ENCODE results near the gene TYW1.
"Not testable (repeated sequence)": the region's sequence is repeated elsewhere in the genome, so short reads cannot be mapped to it uniquely, and the experiment has no call there.

Gene TYW1

GRCh38 chr7:67182956-67183750 lies 186.5 kb downstream of the TYW1 start:
- DNase-seq (ENCODE audit: insufficient read length, low spot score); FAIRE-seq: not testable (repeated sequence)

- not testable (repeated sequence) for DNase-seq (ENCODE audit: insufficient read length, low spot score); FAIRE-seq
Measured at GRCh38 chr7:67184912-67185659, 188.5 kb downstream of the TYW1 start.

- DNase-seq (ENCODE audit: insufficient read length, low spot score): not testable (repeated sequence)
- FAIRE-seq: peak; percentile 88
Measured at GRCh38 chr7:67185660-67186129, 189.1 kb downstream of the TYW1 start.

- FAIRE-seq; DNase-seq (ENCODE audit: insufficient read length, low spot score): not testable (repeated sequence)
Measured at GRCh38 chr7:67189160-67189559, 192.5 kb downstream of the TYW1 start.

- not testable (repeated sequence) for FAIRE-seq; DNase-seq (ENCODE audit: insufficient read length, low spot score)
Measured at GRCh38 chr7:67189801-67190465, 193.3 kb downstream of the TYW1 start.

- not testable (repeated sequence) for FAIRE-seq; DNase-seq (ENCODE audit: insufficient read length, low spot score)
Measured at GRCh38 chr7:67191002-67191720, 194.5 kb downstream of the TYW1 start.

- FAIRE-seq: not testable (repeated sequence)
Measured at GRCh38 chr7:67192123-67192702, 195.6 kb downstream of the TYW1 start.

GRCh38 chr7:67192889-67193613 lies 196.4 kb downstream of the TYW1 start:
- not testable (repeated sequence) for DNase-seq (ENCODE audit: insufficient read length, low spot score); FAIRE-seq

More at GRCh38 chr7:67192123-67192702, 195.6 kb downstream of the TYW1 start:
- not testable (repeated sequence) for DNase-seq (ENCODE audit: insufficient read length, low spot score)

GRCh38 chr7:67196176-67196575 lies 199.5 kb downstream of the TYW1 start:
- FAIRE-seq; DNase-seq (ENCODE audit: insufficient read length, low spot score): not testable (repeated sequence)

- not testable (repeated sequence) for FAIRE-seq
Measured at GRCh38 chr7:67198865-67199526, 202.4 kb downstream of the TYW1 start.

GRCh38 chr7:67205772-67206171 lies 209.1 kb downstream of the TYW1 start:
- not testable (repeated sequence) for DNase-seq (ENCODE audit: insufficient read length, low spot score)
- peak; percentile 35 for FAIRE-seq

More at GRCh38 chr7:67198865-67199526, 202.4 kb downstream of the TYW1 start:
- not testable (repeated sequence) for DNase-seq (ENCODE audit: insufficient read length, low spot score)

- no peak for FAIRE-seq
- no peak for DNase-seq (ENCODE audit: insufficient read length, low spot score)
Measured at GRCh38 chr7:67206452-67206851, 209.8 kb downstream of the TYW1 start.

- DNase-seq (ENCODE audit: insufficient read length, low spot score); FAIRE-seq: not testable (repeated sequence)
Measured at GRCh38 chr7:67208656-67209055, 212.0 kb downstream of the TYW1 start.

GRCh38 chr7:67209256-67209655 lies 212.6 kb downstream of the TYW1 start:
- DNase-seq (ENCODE audit: insufficient read length, low spot score): no peak
- no peak for FAIRE-seq

GRCh38 chr7:67210567-67210966 lies 213.9 kb downstream of the TYW1 start:
- FAIRE-seq: no peak

GRCh38 chr7:67211650-67212330 lies 215.2 kb downstream of the TYW1 start:
- not testable (repeated sequence) for FAIRE-seq; DNase-seq (ENCODE audit: insufficient read length, low spot score)

More at GRCh38 chr7:67210567-67210966, 213.9 kb downstream of the TYW1 start:
- DNase-seq (ENCODE audit: insufficient read length, low spot score): no peak

- FAIRE-seq; DNase-seq (ENCODE audit: insufficient read length, low spot score): not testable (repeated sequence)
Measured at GRCh38 chr7:67213038-67213437, 216.4 kb downstream of the TYW1 start.

- not testable (repeated sequence) for DNase-seq (ENCODE audit: insufficient read length, low spot score); FAIRE-seq
Measured at GRCh38 chr7:67223551-67223950, 226.9 kb downstream of the TYW1 start.
